G401 (cell line): ENCODE results near the gene SLC16A12. TPM values are rescaled to one million over a fixed set of nuclear protein-coding genes. Genes with fewer than 3 reads are reported as not detected.
"Not testable (repeated sequence)": the region's sequence is repeated elsewhere in the genome, so short reads cannot be mapped to it uniquely, and the experiment has no call there.

Experiments
- DNase-seq: peaks from one replicate; pipeline ENCODE4 v3.0.0-alpha.2; 2015; ENCODE audit warnings: low spot score
- in situ Hi-C: cut with HindIII; loops from 2 replicates; pipeline ENCODE4 v1.10.0; 2016; ENCODE audit warnings: low sequenced_read_pairs, mixed read lengths
- total RNA-seq: library from RNA; depleted of rRNA; stranded (reverse); fragments of >200 nt; shearing (Covaris generic); gene quantifications from 2 replicates; pipeline ENCODE4 v1.2.3, GENCODE V29; 2014

SLC16A12 gene
- total RNA-seq, 1 experiment from 2014 or later = not detected

DNA sequence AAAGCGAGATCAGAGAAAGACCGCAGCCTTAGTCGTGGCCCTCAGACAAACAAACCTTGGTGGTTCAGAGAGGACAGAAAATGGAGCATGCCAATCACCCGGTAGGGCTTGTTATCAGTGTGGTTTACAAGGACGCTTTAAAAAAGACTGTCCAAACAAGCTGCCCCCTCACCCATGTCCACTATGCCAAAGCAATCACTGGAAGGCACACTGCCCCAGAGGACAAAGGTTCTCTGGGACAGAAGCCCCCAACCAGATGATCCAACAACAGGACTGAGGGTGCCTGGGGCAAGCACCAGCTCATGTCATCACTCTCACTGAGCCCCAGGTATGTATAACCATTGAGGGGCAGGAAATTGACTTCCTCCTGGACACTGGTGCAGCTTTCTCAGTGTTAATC is 126.1 kb downstream of the SLC16A12 start:
- in situ Hi-C loops = not testable (repeated sequence)

GRCh38 chr10:89407792-89408191 is 127.6 kb downstream of the SLC16A12 start:
- in situ Hi-C loops, DNase-seq: not testable (repeated sequence)

More for the DNA sequence above, 126.1 kb downstream of the SLC16A12 start:
- DNase-seq = not testable (repeated sequence)

DNA sequence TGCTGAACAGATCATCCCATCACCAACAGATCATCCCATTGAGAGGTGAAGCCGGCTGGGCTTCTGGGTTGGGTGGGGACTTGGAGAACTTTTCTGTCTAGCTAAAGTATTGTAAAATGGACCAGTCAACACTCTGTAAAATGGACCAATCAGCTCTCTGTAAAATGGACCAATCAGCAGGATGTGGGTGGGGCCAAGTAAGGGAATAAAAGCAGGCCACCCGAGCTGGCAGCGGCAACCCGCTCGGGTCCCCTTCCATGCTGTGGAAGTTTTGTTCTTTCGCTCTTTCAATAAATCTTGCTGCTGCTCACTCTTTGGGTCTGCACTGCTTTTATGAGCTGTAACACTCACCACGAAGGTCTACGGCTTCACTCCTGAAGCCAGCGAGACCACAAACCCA is 129.2 kb downstream of the SLC16A12 start:
- DNase-seq, in situ Hi-C loops: not testable (repeated sequence)

GRCh38 chr10:89404104-89405047 is 131.0 kb downstream of the SLC16A12 start:
- in situ Hi-C loops = no loop called here
- DNase-seq = no peak

DNA sequence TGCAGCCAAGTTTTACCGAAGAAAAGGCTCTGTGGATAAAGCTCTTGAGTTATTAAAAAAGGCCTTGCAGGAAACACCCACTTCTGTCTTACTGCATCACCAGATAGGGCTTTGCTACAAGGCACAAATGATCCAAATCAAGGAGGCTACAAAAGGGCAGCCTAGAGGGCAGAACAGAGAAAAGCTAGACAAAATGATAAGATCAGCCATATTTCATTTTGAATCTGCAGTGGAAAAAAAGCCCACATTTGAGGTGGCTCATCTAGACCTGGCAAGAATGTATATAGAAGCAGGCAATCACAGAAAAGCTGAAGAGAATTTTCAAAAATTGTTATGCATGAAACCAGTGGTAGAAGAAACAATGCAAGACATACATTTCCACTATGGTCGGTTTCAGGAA is 132.4 kb downstream of the SLC16A12 start:
- no peak for DNase-seq
- in situ Hi-C loops = no loop called here

DNA sequence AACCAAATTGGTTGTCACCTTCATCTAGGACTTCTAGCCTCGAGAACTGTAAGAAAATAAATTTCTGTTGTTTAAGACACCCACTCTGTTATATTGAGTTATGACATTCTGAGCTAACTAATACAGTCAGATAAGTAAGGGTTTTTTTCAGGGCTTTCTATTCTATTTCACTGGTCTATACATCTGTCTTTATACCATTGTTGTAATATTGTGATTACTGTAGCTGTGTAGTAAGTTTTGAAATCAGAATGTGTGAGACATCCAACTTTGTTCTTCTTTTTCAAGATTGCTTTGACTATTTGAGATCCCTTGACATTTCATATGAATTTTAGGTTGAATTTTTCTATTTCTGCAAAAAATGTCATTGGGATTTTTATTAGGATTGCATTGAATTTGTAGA is 135.4 kb downstream of the SLC16A12 start:
- DNase-seq = no peak
- in situ Hi-C loops = no loop called here

DNA sequence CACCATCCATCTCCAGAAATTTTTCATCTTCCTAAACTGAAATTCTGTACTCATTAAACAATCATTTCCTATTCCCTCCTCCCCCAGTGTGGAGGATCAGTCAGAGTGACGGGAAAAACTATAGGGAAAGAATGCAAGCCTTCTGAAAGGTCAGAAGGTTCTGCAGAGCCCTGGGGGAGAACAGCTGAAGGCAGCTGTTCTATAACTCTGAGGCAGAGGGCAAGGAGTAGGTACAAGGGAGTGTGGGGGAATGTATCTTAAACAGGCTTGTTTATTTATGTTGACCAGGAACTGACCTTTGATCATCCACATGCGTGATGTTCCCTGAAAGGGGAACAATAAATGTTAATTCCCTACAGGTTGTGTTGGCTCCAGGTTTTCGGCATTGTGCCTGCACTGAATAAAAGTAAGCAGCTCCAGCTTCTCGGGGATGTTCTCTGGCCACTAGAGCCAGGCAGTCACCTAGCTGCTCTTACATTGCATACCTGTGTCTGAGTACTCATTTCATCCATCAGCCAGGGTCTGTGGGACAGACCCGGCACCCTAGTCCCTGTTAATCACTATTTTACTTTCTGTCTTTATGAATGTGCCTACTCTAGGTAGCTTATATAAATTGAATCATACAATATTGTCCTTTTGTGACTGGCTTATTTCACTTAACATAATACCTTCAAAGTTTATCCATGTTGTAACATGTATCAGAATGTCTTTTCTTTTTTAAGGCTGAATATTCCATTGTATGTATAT is 137.2 kb downstream of the SLC16A12 start:
- DNase-seq = no peak
- in situ Hi-C loops = no loop called here

GRCh38 chr10:89395141-89395540 is 140.3 kb downstream of the SLC16A12 start:
- in situ Hi-C loops = no loop called here
- DNase-seq = no peak

- in situ Hi-C loops = no loop called here
- DNase-seq = peak; percentile 30
Measured at GRCh38 chr10:89393898-89394297, 141.5 kb downstream of the SLC16A12 start.

GRCh38 chr10:89392974-89393373 is 142.4 kb downstream of the SLC16A12 start:
- DNase-seq = peak; percentile 77
- in situ Hi-C loops = no loop called here

- DNase-seq = peak; percentile 96
Measured at GRCh38 chr10:89391907-89392756, 143.3 kb downstream of the SLC16A12 start, which contains the start of gene IFIT1. Gene IFIT1 (plus strand): TSS chr10:89392623. CDS start chr10:89392713, 90 bp downstream.

GRCh38 chr10:89391226-89391576 is 144.2 kb downstream of the SLC16A12 start:
- in situ Hi-C loops = not testable (repeated sequence)

More at GRCh38 chr10:89391907-89392756, 143.3 kb downstream of the SLC16A12 start, which contains the start of gene IFIT1:
- in situ Hi-C loops = no loop called here

GRCh38 chr10:89390476-89391225 is 144.7 kb downstream of the SLC16A12 start:
- DNase-seq = peak; percentile 12
- in situ Hi-C loops = no loop called here

More at GRCh38 chr10:89391226-89391576, 144.2 kb downstream of the SLC16A12 start:
- not testable (repeated sequence) for DNase-seq

DNA sequence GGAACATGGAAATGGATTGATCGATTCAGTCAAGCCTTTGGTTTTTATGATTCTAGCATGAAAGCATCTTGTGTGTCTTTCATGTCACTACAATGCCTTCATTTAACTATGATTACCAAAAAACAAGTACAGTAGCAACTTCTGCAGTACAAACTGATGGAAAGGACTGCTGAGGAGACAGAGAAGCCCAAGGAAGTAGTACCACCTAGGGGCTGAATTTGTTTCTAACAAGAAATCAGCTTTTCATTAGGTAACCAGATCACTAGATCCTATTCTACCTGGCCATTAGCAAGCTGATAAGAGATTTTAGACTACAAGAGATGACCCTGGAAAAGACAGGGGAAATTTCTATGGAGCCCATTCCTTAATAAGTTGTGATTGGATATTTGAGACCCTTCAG is 146.1 kb downstream of the SLC16A12 start:
- in situ Hi-C loops = no loop called here
- peak; percentile 47 for DNase-seq

DNA sequence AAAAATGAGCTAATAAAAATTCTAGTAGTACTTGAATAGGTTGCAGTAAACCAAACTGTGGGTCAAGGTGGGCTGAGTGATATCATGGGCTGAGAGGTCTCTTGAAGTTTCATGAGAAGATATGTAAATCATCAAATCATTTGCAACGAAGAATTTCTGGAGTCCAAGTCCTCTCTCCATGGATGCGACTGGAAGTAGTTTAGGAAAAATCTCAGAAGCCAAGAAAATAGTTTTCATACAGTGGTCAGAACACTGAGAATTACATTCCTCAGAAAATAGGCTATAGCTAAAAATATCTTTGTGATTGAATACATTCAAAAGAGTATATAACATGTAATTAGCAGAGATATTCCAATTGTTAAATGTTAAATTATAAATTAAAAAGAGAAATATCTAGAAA is 146.6 kb downstream of the SLC16A12 start:
- in situ Hi-C loops = no loop called here
- DNase-seq = no peak

DNA sequence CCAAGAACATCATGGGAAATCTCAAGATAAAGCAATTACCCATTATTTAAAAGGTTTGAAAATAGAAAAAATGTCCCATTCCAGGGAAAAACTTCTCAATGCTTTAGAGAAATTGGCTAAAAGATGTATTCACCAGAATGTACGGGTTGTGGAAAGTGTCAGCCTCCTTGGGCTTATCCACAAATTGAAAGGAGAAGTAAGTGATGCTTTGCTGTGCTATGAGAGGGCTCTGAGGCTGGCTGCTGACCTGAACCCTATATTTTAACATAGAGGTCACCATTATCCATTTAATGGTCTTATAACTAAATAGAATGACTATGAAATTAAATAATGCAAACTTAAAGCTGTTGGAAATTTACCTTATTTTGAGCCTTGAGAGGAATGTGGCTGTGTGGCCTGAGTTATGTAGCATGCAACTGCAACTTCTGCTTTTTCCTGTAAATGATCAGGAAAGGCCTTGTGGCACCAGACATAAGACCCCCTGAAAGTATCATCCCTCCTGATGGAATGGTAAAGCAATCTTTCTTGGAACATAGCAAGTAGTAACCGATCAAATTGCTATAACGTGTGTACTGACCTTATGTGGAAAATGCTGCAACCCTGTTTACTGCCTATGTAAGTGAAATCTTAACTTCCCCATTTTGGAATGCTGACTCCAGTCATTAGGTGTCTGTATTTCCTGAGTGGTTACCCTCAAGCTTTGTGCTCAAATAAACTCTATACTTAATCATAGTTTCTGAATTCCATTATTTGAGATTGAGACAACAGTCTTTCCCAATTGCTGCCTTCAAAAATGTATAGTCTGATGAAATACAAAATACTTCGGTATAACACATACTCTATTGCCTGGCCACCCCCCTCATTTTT is 150.7 kb downstream of the SLC16A12 start:
- in situ Hi-C loops = no loop called here
- no peak for DNase-seq

GRCh38 chr10:89382757-89383156 is 152.6 kb downstream of the SLC16A12 start:
- in situ Hi-C loops = no loop called here
- no peak for DNase-seq
